GM12873 (cell line): ENCODE measurements around the gene CADM2.

Experiments
- TF ChIP-seq, protein P1 (sequence below): IDR thresholded peaks from 2 replicates; pipeline ENCODE4 v1.5.1; 2012; ENCODE audit warnings: low read depth, mild to moderate bottlenecking, moderate library complexity, low read length, control low read depth; ENCODE audit not compliant: insufficient read depth; ENCODE audit errors: missing control alignments

CADM2 gene

DNA sequence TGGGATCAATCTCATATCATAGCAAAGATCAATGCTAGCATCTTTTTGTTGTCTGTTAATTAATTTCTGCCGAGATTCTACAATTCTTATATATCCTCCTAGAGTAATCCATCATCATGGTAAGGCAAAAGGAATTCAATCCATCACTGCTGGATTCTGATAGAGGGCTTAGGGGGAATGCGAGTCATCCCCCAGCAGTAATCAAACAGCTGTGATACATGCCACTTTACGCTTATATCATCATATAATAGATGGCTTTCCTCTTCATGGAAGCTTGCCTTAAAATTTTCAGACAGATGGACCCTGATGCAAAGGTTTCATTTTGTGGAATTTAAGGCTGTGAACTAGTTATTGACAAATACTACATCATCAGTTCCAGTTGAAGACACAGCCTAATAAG, 645.9 kb downstream of the CADM2 start:
- TF ChIP-seq, protein P1, sequence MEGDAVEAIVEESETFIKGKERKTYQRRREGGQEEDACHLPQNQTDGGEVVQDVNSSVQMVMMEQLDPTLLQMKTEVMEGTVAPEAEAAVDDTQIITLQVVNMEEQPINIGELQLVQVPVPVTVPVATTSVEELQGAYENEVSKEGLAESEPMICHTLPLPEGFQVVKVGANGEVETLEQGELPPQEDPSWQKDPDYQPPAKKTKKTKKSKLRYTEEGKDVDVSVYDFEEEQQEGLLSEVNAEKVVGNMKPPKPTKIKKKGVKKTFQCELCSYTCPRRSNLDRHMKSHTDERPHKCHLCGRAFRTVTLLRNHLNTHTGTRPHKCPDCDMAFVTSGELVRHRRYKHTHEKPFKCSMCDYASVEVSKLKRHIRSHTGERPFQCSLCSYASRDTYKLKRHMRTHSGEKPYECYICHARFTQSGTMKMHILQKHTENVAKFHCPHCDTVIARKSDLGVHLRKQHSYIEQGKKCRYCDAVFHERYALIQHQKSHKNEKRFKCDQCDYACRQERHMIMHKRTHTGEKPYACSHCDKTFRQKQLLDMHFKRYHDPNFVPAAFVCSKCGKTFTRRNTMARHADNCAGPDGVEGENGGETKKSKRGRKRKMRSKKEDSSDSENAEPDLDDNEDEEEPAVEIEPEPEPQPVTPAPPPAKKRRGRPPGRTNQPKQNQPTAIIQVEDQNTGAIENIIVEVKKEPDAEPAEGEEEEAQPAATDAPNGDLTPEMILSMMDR = no peak

DNA sequence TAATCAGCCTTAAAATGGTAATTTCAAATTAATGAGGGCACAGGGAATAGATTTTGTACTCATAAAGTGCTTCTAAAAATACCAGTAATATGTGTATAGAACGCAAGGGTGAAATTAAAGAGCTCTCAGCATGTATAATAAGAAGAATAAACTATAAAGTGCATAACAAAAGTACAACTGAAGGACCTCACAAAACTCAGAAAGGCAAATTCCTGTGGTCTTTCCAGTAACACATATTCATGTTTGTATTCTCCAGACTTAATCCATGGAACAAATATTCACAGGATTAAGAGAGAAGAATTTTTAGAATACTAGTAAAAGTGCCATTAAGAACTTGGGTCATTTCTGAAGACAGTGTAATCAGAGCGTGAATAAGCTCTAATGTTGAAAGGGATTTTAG, 646.3 kb downstream of the CADM2 start:
- TF ChIP-seq, protein P1 = no peak

DNA sequence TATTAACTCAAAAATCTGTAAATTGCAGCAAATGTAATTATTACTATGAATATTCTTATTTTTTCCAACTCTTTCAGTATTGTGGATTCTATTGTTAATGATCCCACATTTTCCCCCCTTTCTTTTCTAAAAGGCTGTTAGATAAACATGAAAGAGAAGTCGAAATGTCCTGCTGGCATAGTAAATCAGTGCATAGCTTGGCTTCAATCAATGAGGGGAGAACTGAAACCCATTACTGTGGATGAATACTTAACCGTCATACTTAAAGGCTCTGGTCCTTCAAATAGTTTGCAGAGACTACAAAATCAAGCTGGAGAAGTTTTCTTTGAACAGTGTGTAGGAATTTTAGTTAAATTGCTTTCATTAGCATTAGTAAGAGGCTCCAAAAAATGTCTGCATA, 667.9 kb downstream of the CADM2 start:
- TF ChIP-seq, protein P1 = no peak

DNA sequence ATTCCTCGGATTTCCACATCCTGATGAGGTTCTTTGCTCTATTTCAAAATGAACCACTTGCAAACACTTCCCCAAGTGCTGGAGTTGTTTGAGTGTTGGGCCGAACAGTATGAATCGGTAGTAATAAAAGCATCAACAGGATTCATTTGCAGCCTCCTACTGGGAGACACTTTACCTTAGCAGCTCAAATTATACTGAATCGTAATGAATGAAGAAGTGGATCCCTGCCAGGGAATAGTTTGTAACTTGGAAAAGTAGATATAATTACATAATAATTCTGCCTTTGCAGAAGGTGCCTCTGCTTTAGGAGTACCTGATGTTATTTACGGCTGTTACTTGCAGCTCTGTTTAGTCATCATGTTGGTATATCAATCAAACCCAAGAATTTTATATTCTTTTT, 669.1 kb downstream of the CADM2 start:
- TF ChIP-seq, protein P1 = no peak

DNA sequence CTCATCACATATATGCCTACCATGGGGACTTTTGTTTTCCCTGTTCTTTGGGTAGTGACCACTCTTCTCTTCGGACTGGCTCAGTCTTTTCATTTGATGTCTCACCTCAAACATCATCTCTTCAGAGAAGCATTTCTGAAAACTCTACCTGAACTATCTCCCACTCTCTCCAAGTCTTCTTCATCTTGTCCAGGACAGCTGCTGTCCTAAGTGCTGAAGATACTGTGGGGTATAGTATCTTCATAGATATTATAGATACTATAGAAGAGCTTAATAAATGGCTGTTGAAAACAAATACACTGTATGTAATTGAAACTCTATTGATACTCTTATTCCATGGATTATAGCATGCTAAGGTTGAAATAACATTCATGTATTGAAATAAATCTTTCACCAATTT, 672.3 kb downstream of the CADM2 start:
- TF ChIP-seq, protein P1 = no peak

DNA sequence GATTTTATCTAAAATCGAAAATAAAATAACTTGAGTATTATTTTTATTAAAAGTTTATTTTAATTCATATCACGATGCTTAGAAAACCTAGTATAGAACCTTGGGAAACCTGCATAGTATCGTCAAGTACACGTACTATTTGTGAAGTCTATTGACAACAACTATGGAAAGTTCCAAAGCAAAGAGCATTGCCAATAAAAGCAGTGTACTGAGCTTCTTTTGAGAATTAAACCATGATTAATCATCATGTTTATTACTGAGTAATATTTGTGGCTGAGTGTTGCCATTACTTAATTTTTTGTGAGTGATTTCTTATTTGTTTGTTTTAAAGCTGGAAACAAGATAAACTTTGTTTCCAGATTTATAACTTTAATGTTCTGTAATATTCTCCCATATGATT, 674.1 kb downstream of the CADM2 start:
- TF ChIP-seq, protein P1 = no peak

DNA sequence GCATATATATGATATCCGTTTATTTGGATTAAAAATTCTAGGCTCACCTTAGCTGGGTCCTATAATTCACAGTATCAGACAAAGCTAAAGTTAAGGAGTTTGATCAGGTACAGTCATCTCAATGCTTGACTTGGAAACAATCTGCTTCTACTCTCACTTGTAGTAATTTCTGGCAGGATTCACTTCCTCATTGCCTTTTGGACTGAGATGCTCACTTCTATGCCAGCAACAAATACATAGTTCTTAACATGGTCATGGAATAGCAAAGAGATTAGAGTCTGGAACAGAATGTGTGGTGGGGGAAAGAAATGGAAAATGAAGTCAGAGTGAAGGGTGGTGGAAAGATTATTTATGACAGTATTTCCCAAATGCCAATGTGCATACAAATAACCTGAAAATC, 693.6 kb downstream of the CADM2 start:
- TF ChIP-seq, protein P1 = no peak

DNA sequence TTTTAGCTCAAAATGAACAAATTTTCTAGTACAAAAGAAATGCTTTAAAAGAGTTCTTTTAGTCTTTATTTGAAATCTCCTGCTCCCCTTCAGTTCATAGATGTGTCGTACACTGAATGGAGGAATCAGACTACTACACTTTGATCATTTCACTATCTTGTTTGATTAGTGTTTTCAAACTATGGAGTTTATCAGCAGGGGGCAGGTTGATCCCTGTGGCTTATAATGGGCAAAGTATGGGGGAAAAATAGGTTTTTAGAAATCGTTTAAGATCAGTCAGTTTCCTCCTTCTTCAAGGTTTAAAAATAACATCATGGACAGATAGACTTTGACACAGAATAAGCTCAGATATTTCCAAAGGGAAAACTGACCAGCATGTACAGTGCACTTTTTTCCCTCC, 701.7 kb downstream of the CADM2 start:
- TF ChIP-seq, protein P1 = no peak
